SK-N-SH (cell line): ENCODE data around the gene CRP. TPM values are rescaled to one million over a fixed set of nuclear protein-coding genes. Genes with fewer than 3 reads are reported as not detected.

Experiments
- CTCF ChIA-PET: fragments of 300-600, 350-600 bp; formaldehyde crosslinking; extraction: SDS; loops from one replicate; lab custom pipeline; 2021; lab: Yijun Ruan, JAX
- POLR2A ChIA-PET: fragments of 350-600 bp; sonication (Branson Sonifier 250); formaldehyde crosslinking; extraction: SDS; loops from one replicate; lab custom pipeline; 2020; ENCODE audit warnings: antibody characterized with exemption, inconsistent platforms; lab: Yijun Ruan, JAX
- DNase-seq: peaks from one replicate; pipeline ENCODE4 v3.0.0; 2012
- H2AFZ ChIP-seq: fragments of 200-600 bp; sonication (generic); 2 replicates; pipeline ENCODE4 v1.8.1; 2016; ENCODE audit warnings: antibody characterized with exemption, mild to moderate bottlenecking, low read depth
- H3F3A ChIP-seq: fragments of 200-600 bp; sonication (generic); replicated peaks from 2 replicates; pipeline ENCODE3; 2016; ENCODE audit warnings: antibody characterized with exemption, mild to moderate bottlenecking; ENCODE audit not compliant: insufficient read depth
- H3K27ac ChIP-seq, 2 experiments: fragments of 200-500 bp in 1 of 2; fragments of 200-600 bp in 1 of 2; sonication (Bioruptor generic) in 1 of 2; sonication (generic), shearing (Covaris generic) in 1 of 2; 2 replicates each; pipeline versions ENCODE4 v1.5.1 to v1.6.1; 2014 to 2016; ENCODE audit warnings: low read depth in 2 of 2, inconsistent platforms in 1 of 2, low read length in 1 of 2, mild to moderate bottlenecking in 1 of 2, mixed read lengths in 1 of 2
- H3K27me3 ChIP-seq: fragments of 200-600 bp; sonication (generic), shearing (Covaris generic); 2 replicates; pipeline ENCODE4 v1.6.1; 2016; ENCODE audit warnings: mixed run types; ENCODE audit not compliant: insufficient read depth
- H3K36me3 ChIP-seq, 2 experiments: fragments of 200-500 bp in 1 of 2; fragments of 200-600 bp in 1 of 2; sonication (Bioruptor generic) in 1 of 2; sonication (generic) in 1 of 2; replicated peaks in 1 of 2; 2 replicates each; pipeline versions ENCODE3 to v1.5.1; 2014 to 2016; ENCODE audit warnings: low read length in 1 of 2, mild to moderate bottlenecking in 1 of 2; ENCODE audit not compliant: insufficient read depth in 2 of 2, control insufficient read depth in 1 of 2
- H3K4me1 ChIP-seq, 2 experiments: fragments of 200-500 bp in 1 of 2; fragments of 200-600 bp in 1 of 2; sonication (Bioruptor generic) in 1 of 2; sonication (generic), shearing (Covaris generic) in 1 of 2; 2 replicates each; pipeline versions ENCODE4 v1.5.1 to v1.6.1; 2014 to 2016; ENCODE audit warnings: low read depth in 1 of 2, low read length in 1 of 2, mixed run types in 1 of 2; ENCODE audit not compliant: insufficient read depth in 2 of 2, control insufficient read depth in 1 of 2
- H3K4me2 ChIP-seq: fragments of 200-600 bp; sonication (generic), shearing (Covaris generic); 2 replicates; pipeline ENCODE4 v1.6.1; 2017; ENCODE audit warnings: mixed run types
- H3K4me3 ChIP-seq, 2 experiments: fragments of 200-500 bp in 1 of 2; fragments of 200-600 bp in 1 of 2; sonication (Bioruptor generic) in 1 of 2; sonication (generic), shearing (Covaris generic) in 1 of 2; 2 replicates each; pipeline versions ENCODE4 v1.5.1 to v1.8.1; 2014 to 2016; ENCODE audit warnings: low read depth in 2 of 2, inconsistent platforms in 1 of 2, low read length in 1 of 2, mild to moderate bottlenecking in 1 of 2, mixed read lengths in 1 of 2, moderate library complexity in 1 of 2
- H3K79me2 ChIP-seq: fragments of 200-600 bp; sonication (generic); 2 replicates; pipeline ENCODE4 v1.8.1; 2017; ENCODE audit warnings: mild to moderate bottlenecking; ENCODE audit not compliant: insufficient read depth
- H3K9ac ChIP-seq: fragments of 200-600 bp; sonication (generic); 2 replicates; pipeline ENCODE4 v1.6.1; 2017; ENCODE audit warnings: mixed run types
- H3K9me2 ChIP-seq: fragments of 200-600 bp; sonication (generic); 2 replicates; pipeline ENCODE4 v1.6.1; 2017; ENCODE audit warnings: mixed run types
- H3K9me3 ChIP-seq: fragments of 200-600 bp; sonication (generic); 2 replicates; pipeline ENCODE4 v1.6.1; 2017; ENCODE audit warnings: mixed run types, mild to moderate bottlenecking, moderate library complexity
- H4K20me1 ChIP-seq: fragments of 200-600 bp; sonication (generic); 2 replicates; pipeline ENCODE4 v1.6.1; 2017; ENCODE audit warnings: mild to moderate bottlenecking, mixed run types; ENCODE audit not compliant: insufficient read depth
- ELF1 ChIP-seq: IDR thresholded peaks from 2 replicates; pipeline ENCODE4 v1.4.0; 2012
- FOSL2 ChIP-seq: IDR thresholded peaks from 2 replicates; pipeline ENCODE4 v1.4.0; 2012; ENCODE audit warnings: low read depth, mild to moderate bottlenecking, moderate library complexity, borderline replicate concordance
- IRF3 ChIP-seq: fragments of 150-350 bp; IDR thresholded peaks from 2 replicates; pipeline ENCODE4 v1.6.1; 2016; ENCODE audit warnings: mild to moderate bottlenecking, low read depth, low read length
- JUND ChIP-seq: IDR thresholded peaks from 2 replicates; pipeline ENCODE4 v1.4.0; 2012
- MXI1 ChIP-seq: IDR thresholded peaks from 2 replicates; pipeline ENCODE4 v1.6.1; 2012; ENCODE audit warnings: mild to moderate bottlenecking, low read depth, low read length, improper control_type of control experiment
- NFIC ChIP-seq: IDR thresholded peaks from 2 replicates; pipeline ENCODE4 v1.4.0; 2012; ENCODE audit warnings: borderline replicate concordance
- NRF1 ChIP-seq: IDR thresholded peaks from 2 replicates; pipeline ENCODE4 v1.6.1; 2012; ENCODE audit warnings: low read depth, mild to moderate bottlenecking, low read length
- POLR2AphosphoS5 ChIP-seq: IDR thresholded peaks from 2 replicates; pipeline ENCODE4 v1.6.1; 2012; ENCODE audit warnings: low read depth, low read length
- RCOR1 ChIP-seq: fragments of 150-350 bp; IDR thresholded peaks from 2 replicates; pipeline ENCODE4 v1.6.1; 2017; ENCODE audit warnings: antibody characterized with exemption, low read length
- RFX5 ChIP-seq: IDR thresholded peaks from 2 replicates; pipeline ENCODE4 v1.6.1; 2012; ENCODE audit warnings: mild to moderate bottlenecking, improper control_type of control experiment, low read length
- RXRA ChIP-seq: IDR thresholded peaks from 2 replicates; pipeline ENCODE4 v1.4.0; 2012; ENCODE audit warnings: low read depth, mild to moderate bottlenecking, borderline replicate concordance
- SMC3 ChIP-seq: IDR thresholded peaks from 2 replicates; pipeline ENCODE4 v1.6.1; 2012; ENCODE audit warnings: low read depth, low read length, improper control_type of control experiment
- TCF12 ChIP-seq: IDR thresholded peaks from 2 replicates; pipeline ENCODE4 v1.4.0; 2012
- TEAD4 ChIP-seq: IDR thresholded peaks from 2 replicates; pipeline ENCODE4 v1.4.0; 2012; ENCODE audit warnings: mild to moderate bottlenecking, borderline replicate concordance; ENCODE audit not compliant: insufficient read depth
- USF1 ChIP-seq: IDR thresholded peaks from 2 replicates; pipeline ENCODE4 v1.4.0; 2012; ENCODE audit warnings: low read depth, borderline replicate concordance
- ZBTB33 ChIP-seq: IDR thresholded peaks from 2 replicates; pipeline ENCODE4 v1.4.0; 2012; ENCODE audit warnings: low read depth, borderline replicate concordance
- WGBS: methylation state at CpG from one replicate; pipeline ENCODE4 v1.1.6; 2017; ENCODE audit warnings: low lambda C conversion rate; 5-methylcytosine and 5-hydroxymethylcytosine counted together
- polyA plus RNA-seq, 3 experiments: library from polyadenylated mRNA; depleted of rRNA; stranded (reverse); fragments of >200 nt; gene quantifications; 2 replicates each; pipeline ENCODE4 v1.2.3, GENCODE V29; 2012

The CRP gene
- not detected in 2 replicates for polyA plus RNA-seq (2012; rRNA removed)
- not detected in 2 replicates for polyA plus RNA-seq (2012; cell fraction: cytosol; rRNA removed)
- polyA plus RNA-seq (2012; cell fraction: nucleus; rRNA removed), result not detected in 2 replicates

- ChIA-PET POLR2A (no interaction called here), CTCF (no interaction called here)
- no peaks in the 10 kb centered on the region for H3K79me2 ChIP-seq
- no peak within 1 kb of the TSS for H3K27ac ChIP-seq
- no peak within 1 kb of the TSS for H3K4me2 ChIP-seq
- H3K27me3 ChIP-seq, result no peaks in the 10 kb centered on the region; the same call in 1 of the 2 replicates
- no peak within 1 kb of the TSS for H3K9ac ChIP-seq
- H2AFZ ChIP-seq, result no peak within 1 kb of the TSS
- no peaks in the 10 kb centered on the region for H3K4me1 ChIP-seq
- H3K4me3 ChIP-seq, result no peak within 1 kb of the TSS
- 12% methylated on average over 6 of the region's 6 CpGs for WGBS
- H3F3A ChIP-seq, result no peaks in the 10 kb centered on the region
- TF ChIP-seq JUND (no peak), POLR2AphosphoS5 (no peak), IRF3 (no peak)
- H3K9me2 ChIP-seq, result no peaks in the 10 kb centered on the region
- no peaks in the 10 kb centered on the region for H4K20me1 ChIP-seq
- DNase-seq, result no peak
- no peaks in the 10 kb centered on the region for H3K36me3 ChIP-seq
- no peaks in the 10 kb centered on the region for H3K9me3 ChIP-seq
These were observed at the start of gene CRP for GRCh38 chr1:159714529-159714928. Gene CRP (minus strand): TSS chr1:159714589. CDS start chr1:159714485, 104 bp downstream.

- H3K9me3 ChIP-seq, result no peaks in the 10 kb centered on the region
- no peaks in the 10 kb centered on the region for H3K79me2 ChIP-seq
- no peak overlapping the region for H3K27ac ChIP-seq
- ChIA-PET CTCF (interaction anchor here (1.0 to 1.4 kb wide), 2 partner anchors 14 to 35 kb away, joined by 3 read pairs; no protein-coding TSS in a partner anchor), POLR2A (no interaction called here)
- no peak overlapping the region for H2AFZ ChIP-seq
- H3K36me3 ChIP-seq, result no peaks in the 10 kb centered on the region
- TF ChIP-seq ELF1, result no peak
- TF ChIP-seq MXI1, result no peak
- no peak for TF ChIP-seq RCOR1
- no peak for TF ChIP-seq NFIC
- no peak for TF ChIP-seq RFX5
- TF ChIP-seq IRF3, result no peak
- no peak for TF ChIP-seq TCF12
- TF ChIP-seq POLR2AphosphoS5, result no peak
- TF ChIP-seq SMC3, result no peak
- TF ChIP-seq FOSL2, result no peak
- TF ChIP-seq USF1, result no peak
- TF ChIP-seq NRF1, result no peak
- TF ChIP-seq TEAD4, result no peak
- TF ChIP-seq ZBTB33, result no peak
- no peak for TF ChIP-seq JUND
- no peak for TF ChIP-seq RXRA
- TF ChIP-seq, all 33 proteins: peak for 0
- Histone ChIP-seq H3K4me1 (no peaks in the 10 kb centered on the region), H3F3A (no peaks in the 10 kb centered on the region), H3K9me2 (no peaks in the 10 kb centered on the region), H3K9ac (no peak overlapping the region), H3K27me3 (no peaks in the 10 kb centered on the region; the same call in 1 of the 2 replicates), H4K20me1 (no peaks in the 10 kb centered on the region), H3K4me2 (no peak overlapping the region), H3K4me3 (no peak overlapping the region)
- 0% methylated on average over 1 of the region's 1 CpG for WGBS
- no peak for DNase-seq
These were observed 49.3 kb upstream of the CRP start for GRCh38 chr1:159763686-159764085.
